HUES6 (cell line): ENCODE measurements around the gene CDR2.
"Not testable (repeated sequence)": the region's sequence is repeated elsewhere in the genome, so short reads cannot be mapped to it uniquely, and the experiment has no call there.

Source experiments
- H3K27ac ChIP-seq: 2 replicates; pipeline ENCODE4 v1.7.0; 2013; ENCODE audit warnings: low read depth, mild to moderate bottlenecking, low read length, inconsistent platforms
- H3K27me3 ChIP-seq: 2 replicates; pipeline ENCODE4 v1.6.1; 2013; ENCODE audit warnings: low read length; ENCODE audit not compliant: control insufficient read depth, insufficient read depth
- H3K36me3 ChIP-seq: 2 replicates; pipeline ENCODE4 v1.6.1; 2013; ENCODE audit warnings: low read length; ENCODE audit not compliant: control insufficient read depth, insufficient read depth
- H3K4me1 ChIP-seq: 2 replicates; pipeline ENCODE4 v1.6.1; 2013; ENCODE audit warnings: low read length; ENCODE audit not compliant: control insufficient read depth, insufficient read depth
- H3K4me3 ChIP-seq: 2 replicates; pipeline ENCODE4 v1.5.1; 2013; ENCODE audit warnings: low read depth, low read length
- H3K9ac ChIP-seq: one replicate; pipeline ENCODE4 v1.6.1; 2013; ENCODE audit warnings: mild to moderate bottlenecking, low read length
- H3K9me3 ChIP-seq: 2 replicates; pipeline ENCODE4 v1.6.1; 2013; ENCODE audit warnings: low read depth, low read length; ENCODE audit not compliant: control insufficient read depth, insufficient read depth

The CDR2 gene

DNA sequence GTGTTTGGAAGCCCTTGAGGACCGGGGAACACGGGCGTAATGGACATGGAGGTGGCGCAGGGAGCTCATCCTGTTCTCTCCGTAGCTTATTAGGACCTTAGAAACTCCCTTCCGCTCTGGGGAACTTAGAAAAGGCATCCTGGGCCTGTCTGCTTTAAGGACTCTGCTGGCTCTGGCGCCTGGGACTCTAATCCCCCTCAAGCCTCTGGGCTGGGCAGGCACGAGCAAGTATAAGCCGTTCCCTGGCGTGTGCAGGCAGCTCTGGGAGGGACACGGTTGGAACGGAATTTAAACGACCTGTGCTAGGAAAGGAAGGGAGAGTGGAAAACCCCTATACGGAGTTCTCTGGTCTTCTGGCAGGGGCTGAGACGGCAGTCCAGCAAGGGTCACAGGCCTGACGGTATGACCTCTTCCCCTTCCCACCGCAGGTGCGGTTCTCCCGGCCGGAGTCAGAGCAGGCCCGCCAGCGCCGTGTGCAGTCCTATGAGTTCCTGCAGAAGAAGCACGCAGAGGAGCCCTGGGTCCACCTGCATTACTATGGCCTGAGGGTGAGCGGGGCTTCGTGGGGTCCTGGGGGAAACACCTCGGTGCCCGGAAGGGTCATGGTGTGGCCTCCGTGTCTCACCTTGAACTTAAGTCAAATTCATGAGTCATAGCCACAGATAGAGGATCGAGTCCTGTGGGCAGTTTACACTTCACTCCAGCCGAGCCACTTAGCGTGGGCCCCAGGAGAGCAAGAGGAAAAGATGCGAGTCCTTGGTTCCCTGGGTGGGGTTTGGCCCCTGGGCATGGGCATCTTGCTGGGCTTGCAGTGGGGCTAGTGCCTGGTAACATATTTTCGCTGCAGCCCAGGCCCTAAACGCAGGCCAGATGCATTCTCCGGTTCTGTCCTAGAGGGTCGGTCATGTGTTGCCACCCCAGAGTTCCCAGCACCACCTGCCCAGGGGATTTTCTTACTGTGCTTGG lies 59.5 kb downstream of the CDR2 start:
- Histone ChIP-seq H3K9ac (no peak overlapping the region), H3K27ac (0 out of 2 replicates have a peak overlapping the region, but pooled peaks have one; percentile 14), H3K27me3 (no peaks in the 10 kb centered on the region), H3K4me3 (no peak overlapping the region), H3K9me3 (no peaks in the 10 kb centered on the region), H3K4me1 (no peaks in the 10 kb centered on the region), H3K36me3 (peaks cover 86% of the 10 kb centered on the region)

DNA sequence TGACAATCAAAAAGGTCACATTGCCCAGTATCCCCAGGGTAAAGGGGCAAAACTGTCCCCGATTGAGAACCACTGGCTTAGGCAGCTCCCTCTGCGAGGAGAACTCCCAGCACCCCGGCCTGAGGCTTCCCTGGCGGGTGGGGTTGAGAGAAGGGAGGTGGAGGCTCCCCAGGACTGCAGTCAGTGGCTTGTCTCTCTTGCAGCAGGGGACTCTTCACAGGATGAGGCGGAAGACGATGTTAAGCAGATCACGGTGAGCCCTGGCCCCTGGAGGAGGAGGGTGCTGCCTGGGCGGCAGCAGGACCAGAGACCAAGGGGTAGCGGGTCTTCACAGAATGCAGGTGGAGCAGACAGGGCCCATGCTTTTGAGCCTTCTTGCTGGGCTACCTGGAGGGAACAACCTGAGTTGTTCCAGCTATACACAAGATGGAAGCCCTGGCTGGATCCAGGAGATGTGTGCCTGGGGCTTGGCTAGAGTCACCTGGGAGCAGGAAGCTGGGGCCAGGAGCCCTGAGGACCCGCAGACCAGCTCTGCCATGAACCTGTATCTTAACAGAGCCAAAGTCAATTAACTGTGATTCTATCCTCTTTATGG lies 60.4 kb downstream of the CDR2 start:
- H3K4me1 ChIP-seq = no peaks in the 10 kb centered on the region
- 0 out of 2 replicates have a peak overlapping the region, but pooled peaks have one; percentile 14 for H3K27ac ChIP-seq
- H3K27me3 ChIP-seq = no peaks in the 10 kb centered on the region
- H3K36me3 ChIP-seq = peaks cover 88% of the 10 kb centered on the region
- H3K9ac ChIP-seq = no peak overlapping the region
- no peaks in the 10 kb centered on the region for H3K9me3 ChIP-seq
- H3K4me3 ChIP-seq = no peak overlapping the region

GRCh38 chr16:22312897-22313781 lies 61.3 kb downstream of the CDR2 start:
- H3K27ac ChIP-seq = no peak overlapping the region
- H3K27me3 ChIP-seq = no peaks in the 10 kb centered on the region
- no peaks in the 10 kb centered on the region for H3K4me1 ChIP-seq
- H3K4me3 ChIP-seq = no peak overlapping the region
- H3K9ac ChIP-seq = no peak overlapping the region
- H3K36me3 ChIP-seq = peaks cover 89% of the 10 kb centered on the region
- no peaks in the 10 kb centered on the region for H3K9me3 ChIP-seq

DNA sequence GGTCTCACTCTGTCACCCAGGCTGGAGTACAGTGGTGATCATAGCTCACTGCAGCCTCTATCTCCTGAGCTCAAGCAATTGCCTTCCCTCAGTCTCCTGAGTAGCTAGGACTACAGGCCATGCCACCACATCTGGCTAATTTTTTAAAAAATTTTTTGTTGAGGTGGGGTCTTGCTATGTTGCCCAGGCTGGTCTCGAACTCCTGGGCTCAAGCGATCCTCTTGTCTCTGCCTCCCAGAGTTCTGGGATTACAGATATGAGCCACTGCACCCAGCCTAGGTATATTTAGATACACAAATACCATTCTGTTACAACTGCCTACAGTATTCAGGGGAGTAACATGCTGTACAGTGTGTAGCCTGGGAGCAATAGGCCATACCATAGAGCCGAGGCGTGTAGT lies 62.9 kb downstream of the CDR2 start:
- Histone ChIP-seq H3K4me1 (no peaks in the 10 kb centered on the region), H3K9ac (no peak overlapping the region), H3K36me3 (peaks cover 91% of the 10 kb centered on the region), H3K9me3 (no peaks in the 10 kb centered on the region), H3K4me3 (no peak overlapping the region), H3K27me3 (no peaks in the 10 kb centered on the region), H3K27ac (no peak overlapping the region)

DNA sequence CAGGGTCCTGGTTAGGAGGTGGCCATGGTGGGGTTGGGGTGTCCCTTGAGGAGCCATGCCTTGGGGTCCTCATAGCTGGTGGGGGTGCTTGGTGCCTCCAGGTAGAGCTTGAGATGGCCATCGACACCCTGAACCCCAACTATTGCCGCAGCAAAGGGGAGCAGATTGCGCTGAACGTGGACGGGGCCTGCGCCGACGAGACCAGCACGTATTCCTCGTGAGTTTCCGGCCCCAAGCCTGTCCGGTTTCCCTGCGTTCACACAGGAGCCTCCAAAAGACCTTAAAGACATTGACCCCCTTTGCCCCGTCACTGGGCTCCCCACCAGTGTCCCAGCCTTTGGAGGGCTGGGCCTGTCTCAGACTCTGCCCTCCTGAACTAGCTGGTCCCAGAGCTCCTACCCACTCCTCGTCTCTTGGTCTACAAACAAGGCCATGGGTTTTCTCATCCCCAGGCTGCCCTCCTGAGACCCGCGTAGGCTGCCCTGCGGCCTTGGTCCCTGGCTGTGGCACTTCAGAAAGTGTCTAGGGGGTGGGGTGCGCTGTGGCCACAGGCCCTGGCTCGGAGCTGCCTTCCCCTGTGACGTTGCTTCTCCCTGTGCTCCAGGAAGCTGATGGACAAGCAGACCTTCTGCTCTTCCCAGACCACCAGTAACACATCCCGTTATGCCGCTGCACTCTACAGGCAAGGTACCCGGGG lies 65.4 kb downstream of the CDR2 start:
- Histone ChIP-seq H3K27me3 (no peaks in the 10 kb centered on the region), H3K9ac (no peak overlapping the region), H3K4me3 (no peak overlapping the region), H3K27ac (no peak overlapping the region), H3K4me1 (no peaks in the 10 kb centered on the region), H3K9me3 (no peaks in the 10 kb centered on the region), H3K36me3 (peaks cover 91% of the 10 kb centered on the region)

GRCh38 chr16:22307838-22308237 lies 66.6 kb downstream of the CDR2 start:
- Histone ChIP-seq H3K4me1 (no peaks in the 10 kb centered on the region), H3K27me3 (no peaks in the 10 kb centered on the region), H3K9me3 (no peaks in the 10 kb centered on the region), H3K36me3 (peaks cover 88% of the 10 kb centered on the region), H3K9ac (no peak overlapping the region), H3K27ac (no peak overlapping the region), H3K4me3 (no peak overlapping the region)

- Histone ChIP-seq H3K36me3 (peaks cover 88% of the 10 kb centered on the region), H3K4me1 (no peaks in the 10 kb centered on the region), H3K27me3 (no peaks in the 10 kb centered on the region), H3K4me3 (no peak overlapping the region), H3K27ac (no peak overlapping the region), H3K9ac (no peak overlapping the region), H3K9me3 (no peaks in the 10 kb centered on the region)
Observed at GRCh38 chr16:22306788-22307187, 67.6 kb downstream of the CDR2 start.

GRCh38 chr16:22304411-22304810 lies 70.0 kb downstream of the CDR2 start:
- no peaks in the 10 kb centered on the region for H3K27me3 ChIP-seq
- H3K27ac ChIP-seq = no peak overlapping the region
- H3K4me3 ChIP-seq = no peak overlapping the region
- no peak overlapping the region for H3K9ac ChIP-seq
- no peaks in the 10 kb centered on the region for H3K4me1 ChIP-seq
- H3K36me3 ChIP-seq = peaks cover 74% of the 10 kb centered on the region
- H3K9me3 ChIP-seq = no peaks in the 10 kb centered on the region

- H3K27me3 ChIP-seq = no peaks in the 10 kb centered on the region
- no peaks in the 10 kb centered on the region for H3K9me3 ChIP-seq
- no peaks in the 10 kb centered on the region for H3K4me1 ChIP-seq
- H3K4me3 ChIP-seq = no peak overlapping the region
- H3K27ac ChIP-seq = no peak overlapping the region
- H3K36me3 ChIP-seq = peaks cover 58% of the 10 kb centered on the region
- H3K9ac ChIP-seq = no peak overlapping the region
Observed at GRCh38 chr16:22302776-22303363, 71.5 kb downstream of the CDR2 start.

DNA sequence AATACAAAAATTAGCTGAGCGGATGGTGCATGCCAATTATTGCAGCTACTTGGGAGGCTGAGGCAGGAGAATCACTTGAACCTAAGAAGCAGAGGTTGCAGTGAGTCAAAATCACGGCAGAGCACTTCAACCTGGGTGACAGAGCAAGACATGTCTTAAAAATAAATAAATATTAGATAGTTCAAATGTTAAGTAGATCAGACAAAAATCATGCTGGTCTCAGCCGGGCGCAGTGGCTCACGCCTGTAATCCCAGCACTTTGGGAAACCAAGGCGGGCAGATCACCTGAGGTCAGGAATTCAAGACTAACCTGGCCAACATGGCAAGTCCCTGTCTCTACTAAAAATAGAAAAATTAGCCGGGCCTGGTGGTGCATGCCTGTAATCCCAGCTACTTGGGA lies 73.0 kb downstream of the CDR2 start:
- H3K27me3 ChIP-seq, H3K9ac ChIP-seq, H3K9me3 ChIP-seq, H3K4me1 ChIP-seq, H3K27ac ChIP-seq, H3K4me3 ChIP-seq: not testable (repeated sequence)
- H3K36me3 ChIP-seq = peaks cover 44% of the 10 kb centered on the region
